ENCODE data around the gene METTL17.

DNA sequence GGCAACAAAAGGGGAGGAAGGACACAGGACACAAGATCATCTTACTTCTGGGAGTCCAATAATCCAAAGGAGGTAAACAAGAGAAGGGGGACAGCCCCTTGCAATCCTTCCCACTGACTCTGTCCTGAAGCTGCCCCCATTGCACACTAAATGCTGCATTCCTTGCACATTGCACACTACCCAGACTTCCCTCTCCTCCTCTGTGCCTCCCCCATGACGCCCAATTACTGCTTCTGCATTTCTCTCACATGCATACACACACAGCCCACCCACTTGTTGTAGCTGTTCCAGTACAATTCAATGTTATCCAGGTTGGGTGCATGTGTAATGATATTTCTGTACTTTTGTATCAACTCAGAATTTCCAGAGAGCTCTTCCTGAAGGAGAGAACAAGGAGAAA is 29.6 kb downstream of the METTL17 start:
- TF ChIP-seq, protein P1, sequence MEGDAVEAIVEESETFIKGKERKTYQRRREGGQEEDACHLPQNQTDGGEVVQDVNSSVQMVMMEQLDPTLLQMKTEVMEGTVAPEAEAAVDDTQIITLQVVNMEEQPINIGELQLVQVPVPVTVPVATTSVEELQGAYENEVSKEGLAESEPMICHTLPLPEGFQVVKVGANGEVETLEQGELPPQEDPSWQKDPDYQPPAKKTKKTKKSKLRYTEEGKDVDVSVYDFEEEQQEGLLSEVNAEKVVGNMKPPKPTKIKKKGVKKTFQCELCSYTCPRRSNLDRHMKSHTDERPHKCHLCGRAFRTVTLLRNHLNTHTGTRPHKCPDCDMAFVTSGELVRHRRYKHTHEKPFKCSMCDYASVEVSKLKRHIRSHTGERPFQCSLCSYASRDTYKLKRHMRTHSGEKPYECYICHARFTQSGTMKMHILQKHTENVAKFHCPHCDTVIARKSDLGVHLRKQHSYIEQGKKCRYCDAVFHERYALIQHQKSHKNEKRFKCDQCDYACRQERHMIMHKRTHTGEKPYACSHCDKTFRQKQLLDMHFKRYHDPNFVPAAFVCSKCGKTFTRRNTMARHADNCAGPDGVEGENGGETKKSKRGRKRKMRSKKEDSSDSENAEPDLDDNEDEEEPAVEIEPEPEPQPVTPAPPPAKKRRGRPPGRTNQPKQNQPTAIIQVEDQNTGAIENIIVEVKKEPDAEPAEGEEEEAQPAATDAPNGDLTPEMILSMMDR (IDR thresholded peaks at IDR 0.05): no peak
- no peak for TF ChIP-seq POLR2A (IDR thresholded peaks at IDR 0.05)
